Measurements from ENCODE around the gene ERBB4.

DNA sequence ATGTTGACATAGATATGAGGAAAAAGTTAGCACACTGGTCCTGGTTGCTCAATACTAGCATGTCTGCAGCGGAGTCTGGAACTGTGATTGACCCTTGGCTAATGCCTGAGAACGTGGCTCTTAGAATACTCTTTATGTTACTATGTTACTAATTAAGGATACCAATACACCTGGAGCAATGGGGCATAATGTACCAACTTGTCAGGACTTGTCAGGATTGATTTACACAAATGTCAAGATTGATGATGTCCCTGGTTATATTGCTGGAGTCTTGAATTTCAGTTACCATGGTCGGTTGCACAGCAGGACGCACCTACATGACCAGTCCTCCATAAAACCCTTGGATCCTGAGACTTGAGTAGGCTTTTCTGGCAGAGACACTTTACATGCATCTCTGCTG is 1171.3 kb downstream of the ERBB4 start:
- TF ChIP-seq RAD21 (conservative IDR thresholded peaks at IDR 0.05 in 1 of 2, IDR thresholded peaks at IDR 0.05 in 1 of 2) (no peak), CEBPB (IDR thresholded peaks at IDR 0.05) (no peak)
